Measurements from ENCODE around the gene MIPOL1. TPM values are rescaled to one million over a fixed set of nuclear protein-coding genes. Genes with fewer than 3 reads are reported as not detected.
"Not testable (repeated sequence)": the region's sequence is repeated elsewhere in the genome, so short reads cannot be mapped to it uniquely, and the experiment has no call there.

MIPOL1 gene
- total RNA-seq, 1 donor from 2014 or later: 12.3 TPM

- no peak for DNase-seq (ENCODE audit: extremely low read depth, low read depth, low spot score)
These were observed 239.8 kb downstream of the MIPOL1 start for GRCh38 chr14:37437490-37437889.

DNA sequence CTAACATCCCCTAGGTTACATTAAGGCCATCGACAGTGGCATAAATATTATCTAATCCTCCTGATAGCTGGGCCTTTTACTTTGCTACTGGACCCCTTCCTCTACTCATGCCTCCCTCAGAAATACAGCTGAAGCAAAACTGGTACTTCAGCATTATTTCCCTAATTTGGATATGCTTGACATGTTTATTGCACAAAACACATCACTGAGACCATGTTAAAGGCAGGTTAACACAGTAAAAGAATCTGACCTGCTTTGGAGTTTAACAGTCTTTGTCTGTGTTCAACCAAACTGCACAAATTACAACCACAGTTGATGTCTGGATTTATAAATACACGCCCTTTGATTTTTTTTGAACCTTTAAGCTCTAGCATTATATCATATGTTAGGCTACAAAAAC lies 240.7 kb downstream of the MIPOL1 start:
- no peak for DNase-seq (ENCODE audit: extremely low read depth, low read depth, low spot score)

GRCh38 chr14:37443461-37443860 lies 245.7 kb downstream of the MIPOL1 start:
- no peak for DNase-seq (ENCODE audit: extremely low read depth, low read depth, low spot score)

GRCh38 chr14:37447883-37448391 lies 250.2 kb downstream of the MIPOL1 start:
- no peak for DNase-seq (ENCODE audit: extremely low read depth, low read depth, low spot score)

- no peak for DNase-seq (ENCODE audit: extremely low read depth, low read depth, low spot score)
These were observed 254.6 kb downstream of the MIPOL1 start for GRCh38 chr14:37452323-37452722.

GRCh38 chr14:37453985-37454384 lies 256.2 kb downstream of the MIPOL1 start:
- no peak for DNase-seq (ENCODE audit: extremely low read depth, low read depth, low spot score)

DNA sequence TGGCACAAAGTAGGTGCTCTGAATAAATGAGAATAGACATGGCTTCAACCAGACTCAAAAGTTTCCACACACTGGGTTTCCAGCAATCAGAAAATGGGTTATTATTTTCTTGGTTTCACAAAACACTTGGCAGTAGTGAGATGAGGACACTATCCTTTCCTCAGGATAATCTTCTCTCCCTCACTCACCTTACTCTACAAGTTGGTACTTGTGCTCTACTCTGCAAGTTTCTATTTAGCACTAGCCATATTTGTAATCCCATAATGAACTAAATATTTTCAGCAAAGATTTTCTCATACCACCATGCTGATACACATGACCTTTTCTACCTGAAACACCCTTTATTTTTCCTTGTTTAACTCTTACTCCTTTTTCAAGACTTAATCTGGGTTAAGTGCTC lies 259.6 kb downstream of the MIPOL1 start:
- no peak for DNase-seq (ENCODE audit: extremely low read depth, low read depth, low spot score)

GRCh38 chr14:37462426-37462825 lies 264.7 kb downstream of the MIPOL1 start:
- DNase-seq (ENCODE audit: extremely low read depth, low read depth, low spot score): not testable (repeated sequence)

DNA sequence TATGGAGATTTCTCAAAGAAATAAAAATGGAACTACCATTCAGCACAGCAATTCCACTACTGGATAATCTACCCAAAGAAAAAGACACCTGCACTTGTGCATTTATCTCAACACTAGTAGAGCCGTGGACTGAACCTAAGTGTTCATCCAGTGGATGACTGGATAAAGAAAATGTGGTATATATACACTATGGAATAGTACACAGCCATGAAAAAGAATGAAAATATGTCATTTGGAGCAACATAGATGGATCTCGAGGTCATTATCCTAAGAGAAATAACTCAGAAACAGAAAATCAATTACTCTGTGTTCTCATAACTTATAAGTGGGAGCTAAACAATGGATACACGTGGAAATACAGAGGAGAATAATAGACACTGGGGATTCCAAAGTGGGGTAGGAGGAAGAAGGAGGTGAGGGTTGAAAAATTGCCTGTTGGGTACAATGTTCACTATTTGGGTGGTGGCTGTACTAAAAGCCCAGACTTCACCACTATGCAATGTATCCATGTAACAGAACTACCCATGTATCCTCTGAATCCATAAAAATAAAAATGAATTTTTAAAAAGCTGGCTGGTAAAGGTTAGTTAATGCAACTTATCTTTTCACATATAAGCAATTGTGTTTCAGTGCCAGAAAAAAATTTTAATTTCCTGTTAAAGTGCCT lies 266.6 kb downstream of the MIPOL1 start:
- DNase-seq (ENCODE audit: extremely low read depth, low read depth, low spot score): no peak

DNA sequence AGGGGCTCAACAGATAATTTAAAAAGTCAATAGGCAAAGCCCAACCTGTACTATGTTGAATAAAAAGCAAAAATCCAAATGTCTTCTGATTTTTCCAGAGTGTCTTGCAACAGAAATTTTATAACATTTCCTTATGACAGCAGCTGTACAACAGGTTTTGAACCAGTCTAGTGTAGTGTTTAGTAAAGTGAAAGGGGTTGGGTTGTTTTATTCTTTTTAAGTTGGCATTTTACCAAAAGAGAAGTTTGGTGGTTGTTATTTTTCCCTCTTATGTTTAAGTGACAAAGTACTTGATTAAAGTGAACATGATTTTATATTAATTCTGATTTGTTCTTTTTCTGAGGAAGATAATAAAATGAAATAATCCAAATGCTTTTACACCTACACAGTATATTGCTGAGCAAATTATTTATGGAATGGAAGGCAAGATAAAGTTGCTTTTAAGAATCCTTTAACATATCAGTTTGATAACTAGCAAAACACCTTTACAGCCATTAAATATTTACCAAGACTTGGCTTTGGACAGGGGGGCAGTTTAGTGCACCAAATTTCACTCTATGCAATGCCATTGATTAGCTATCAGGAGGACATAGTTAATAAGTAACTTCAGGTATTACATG lies 268.4 kb downstream of the MIPOL1 start:
- DNase-seq (ENCODE audit: extremely low read depth, low read depth, low spot score): no peak

DNA sequence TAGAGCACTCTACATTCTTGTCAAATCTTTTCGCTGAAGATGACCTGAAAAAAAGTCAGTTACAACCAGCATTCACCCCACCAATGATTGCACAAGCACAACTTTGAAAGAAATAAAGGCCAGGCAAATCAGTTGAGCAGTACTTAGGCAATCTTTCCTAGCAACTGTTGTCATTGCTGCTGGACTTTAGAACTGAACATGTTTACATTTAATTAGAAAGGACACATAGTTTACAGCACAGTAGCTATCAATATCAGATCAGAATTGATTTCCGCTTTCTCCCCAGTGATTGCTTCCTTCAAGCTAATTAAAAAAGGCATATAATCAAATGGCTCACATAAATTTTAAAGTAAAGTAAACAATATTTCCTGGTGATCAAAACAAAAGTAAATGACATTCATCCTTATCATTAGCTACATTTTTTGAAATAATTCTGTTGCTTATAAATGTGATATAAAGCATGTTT lies 268.9 kb downstream of the MIPOL1 start:
- DNase-seq (ENCODE audit: extremely low read depth, low read depth, low spot score): no peak

DNA sequence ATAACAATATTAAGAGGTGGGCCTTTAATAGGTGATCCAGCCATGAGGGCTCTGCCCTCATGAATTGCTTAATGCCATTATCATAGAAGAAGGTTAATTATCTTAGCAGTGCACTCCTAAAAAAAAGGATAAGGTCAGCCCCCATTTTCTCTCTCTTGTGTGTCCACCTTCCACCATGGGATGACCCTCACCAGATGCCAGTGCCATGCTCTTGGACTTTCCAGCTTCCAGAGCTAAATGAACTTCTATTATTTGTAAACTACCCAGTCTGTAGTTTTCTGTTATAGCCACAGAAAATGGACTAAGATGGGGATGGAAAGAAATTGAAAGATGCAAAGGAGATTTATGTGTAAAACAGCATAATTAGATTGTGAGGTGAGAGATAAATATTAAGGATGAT lies 271.9 kb downstream of the MIPOL1 start:
- no peak for DNase-seq (ENCODE audit: extremely low read depth, low read depth, low spot score)

- DNase-seq (ENCODE audit: extremely low read depth, low read depth, low spot score): no peak
These were observed 272.5 kb downstream of the MIPOL1 start for GRCh38 chr14:37470251-37470650.

DNA sequence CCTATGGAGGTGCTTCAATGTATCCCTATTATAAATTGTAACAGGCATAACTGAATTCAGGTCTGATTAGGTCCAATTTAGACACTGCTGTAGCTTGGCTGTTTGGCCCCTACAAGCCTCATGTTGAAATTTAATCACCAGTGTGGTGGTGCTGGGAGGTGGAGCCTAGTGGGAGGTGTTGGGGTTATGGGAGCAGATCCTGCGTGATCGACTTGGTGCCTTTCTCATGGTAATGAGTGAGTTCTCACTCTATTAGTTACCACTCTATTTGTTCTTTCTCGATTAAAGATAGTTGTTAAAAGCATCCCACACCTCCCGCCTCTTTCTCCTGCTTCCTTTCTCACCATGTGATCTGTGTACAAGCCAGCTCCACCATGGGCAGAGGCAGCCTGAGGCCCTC lies 275.2 kb downstream of the MIPOL1 start:
- DNase-seq (ENCODE audit: extremely low read depth, low read depth, low spot score): no peak

GRCh38 chr14:37474191-37474590 lies 276.5 kb downstream of the MIPOL1 start:
- no peak for DNase-seq (ENCODE audit: extremely low read depth, low read depth, low spot score)

DNA sequence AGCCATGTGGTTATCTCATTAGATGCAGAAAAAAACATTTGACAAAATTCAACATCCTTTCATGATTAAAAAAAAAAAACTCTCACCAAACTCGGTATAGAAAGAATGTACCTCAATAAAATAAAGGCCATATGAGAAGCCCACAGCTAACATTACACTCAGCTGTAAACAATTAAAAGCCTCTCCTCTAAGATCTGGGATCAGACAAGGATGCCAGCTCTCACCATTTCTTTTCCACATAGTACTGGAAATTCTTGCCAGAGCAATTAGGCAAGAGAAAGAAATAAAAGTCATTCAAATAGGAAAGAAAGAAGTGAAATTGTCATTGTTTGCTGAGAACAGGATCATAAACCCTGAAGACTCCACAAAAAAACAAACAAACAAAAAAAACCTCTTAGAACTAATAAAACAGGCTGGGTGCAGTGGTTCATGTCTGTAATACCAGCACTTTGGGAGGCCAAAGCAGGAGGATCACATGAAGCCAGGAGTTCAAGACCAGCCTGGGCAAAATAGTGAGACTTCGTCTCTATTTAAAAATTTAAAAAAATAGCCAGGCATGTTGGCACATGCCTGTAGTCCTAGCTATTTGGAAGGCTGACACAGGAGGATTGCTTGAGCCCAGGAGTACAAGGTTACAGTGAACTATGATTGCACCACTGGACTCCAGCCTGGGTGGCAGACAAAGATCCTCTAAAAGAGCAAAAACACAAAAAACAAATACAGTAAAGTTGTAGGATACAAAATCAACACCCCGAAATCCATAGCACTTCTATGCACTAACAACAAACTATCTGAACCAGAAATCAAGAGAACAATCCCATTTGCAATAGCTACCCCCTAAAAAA lies 282.9 kb downstream of the MIPOL1 start:
- DNase-seq (ENCODE audit: extremely low read depth, low read depth, low spot score): no peak

GRCh38 chr14:37482428-37482827 lies 284.7 kb downstream of the MIPOL1 start:
- no peak for DNase-seq (ENCODE audit: extremely low read depth, low read depth, low spot score)

DNA sequence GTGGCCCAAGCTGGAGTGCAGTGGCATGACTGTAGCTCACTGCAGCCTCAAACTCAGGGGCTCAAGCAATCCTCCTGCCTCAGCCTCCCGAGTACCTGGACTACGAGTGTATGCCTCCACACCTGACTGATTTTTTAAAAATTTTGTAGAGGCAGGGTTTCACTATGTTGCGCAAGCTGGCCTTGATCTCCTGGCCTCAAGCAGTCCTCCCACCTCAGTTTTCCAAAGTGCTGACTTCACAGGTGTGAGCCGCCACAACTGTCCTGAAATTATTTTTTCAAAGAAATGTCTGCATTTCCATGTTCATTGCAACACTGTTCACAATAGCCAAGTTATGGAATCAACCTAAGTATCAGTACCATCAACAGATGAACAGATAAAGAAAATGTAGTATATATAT lies 285.9 kb downstream of the MIPOL1 start:
- DNase-seq (ENCODE audit: extremely low read depth, low read depth, low spot score): no peak

- DNase-seq (ENCODE audit: extremely low read depth, low read depth, low spot score): no peak
These were observed 292.9 kb downstream of the MIPOL1 start for GRCh38 chr14:37490607-37491006.

DNA sequence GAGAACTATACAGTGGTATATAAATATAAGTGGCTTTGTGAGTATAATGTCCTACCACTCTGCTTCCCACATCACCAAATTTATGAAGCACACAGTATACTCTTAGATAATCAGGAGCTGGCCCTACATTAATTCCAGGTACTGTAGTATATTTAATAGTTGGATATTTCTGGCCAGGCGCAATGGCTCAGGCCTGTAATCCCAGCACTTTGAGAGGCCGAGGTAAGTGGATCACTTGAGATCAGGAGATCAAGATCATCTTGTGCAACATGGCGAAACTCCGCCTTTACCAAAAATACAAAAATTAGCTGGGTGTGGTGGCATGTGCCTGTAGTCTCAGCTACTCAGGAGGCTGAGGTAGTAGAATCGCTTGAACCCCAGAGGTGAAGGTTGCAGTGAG lies 293.3 kb downstream of the MIPOL1 start:
- DNase-seq (ENCODE audit: extremely low read depth, low read depth, low spot score): no peak

GRCh38 chr14:37493606-37494005 lies 295.9 kb downstream of the MIPOL1 start:
- no peak for DNase-seq (ENCODE audit: extremely low read depth, low read depth, low spot score)

Data from glomerular endothelial cell (primary cell).